AG09309 (cell line): Measurements from ENCODE around the gene ISM1.
A peak's percentile ranks its signal among the peaks of the same experiment; 100 is the strongest.

ENCODE experiments used
- DNase-seq: peaks from one replicate; pipeline ENCODE4 v3.0.0-alpha.2; 2010; ENCODE audit warnings: low read depth
- H3K4me3 ChIP-seq: 2 replicates; pipeline ENCODE4 v1.5.1; 2011; ENCODE audit warnings: mild to moderate bottlenecking, low read depth, low read length, moderate library complexity; ENCODE audit not compliant: control insufficient read depth
- CTCF ChIP-seq: IDR thresholded peaks from 2 replicates; pipeline ENCODE4 v1.5.1; 2011; ENCODE audit warnings: mild to moderate bottlenecking, low read depth, low read length, inconsistent platforms; ENCODE audit not compliant: insufficient read depth, control insufficient read depth; ENCODE audit errors: missing control alignments

ISM1 gene

GRCh38 chr20:13276945-13277541, 56.0 kb downstream of the ISM1 start:
- TF ChIP-seq CTCF: no peak
- no peak overlapping the region for H3K4me3 ChIP-seq
- no peak for DNase-seq

GRCh38 chr20:13277663-13278295, 56.7 kb downstream of the ISM1 start:
- TF ChIP-seq CTCF: no peak
- peak; percentile 76 for DNase-seq
- no peak overlapping the region for H3K4me3 ChIP-seq

- no peak overlapping the region for H3K4me3 ChIP-seq
- TF ChIP-seq CTCF: no peak
- DNase-seq: peak; percentile 44
These were observed 57.9 kb downstream of the ISM1 start for GRCh38 chr20:13278812-13279570.

- TF ChIP-seq CTCF: no peak
- no peak overlapping the region for H3K4me3 ChIP-seq
- no peak for DNase-seq
These were observed 59.7 kb downstream of the ISM1 start for GRCh38 chr20:13280609-13281324.

GRCh38 chr20:13283869-13284829, 63.1 kb downstream of the ISM1 start:
- no peak for TF ChIP-seq CTCF
- DNase-seq: no peak
- no peak overlapping the region for H3K4me3 ChIP-seq

- DNase-seq: no peak
- no peak for TF ChIP-seq CTCF
- H3K4me3 ChIP-seq: no peak overlapping the region
These were observed 63.8 kb downstream of the ISM1 start for GRCh38 chr20:13284830-13285229.
